Lung (tissue), 12 donors: ENCODE results near the gene RBM38. TPM values are rescaled to one million over a fixed set of nuclear protein-coding genes. Genes with fewer than 3 reads are reported as not detected.

Experiments
- ATAC-seq: fragments of 200-7000 bp; cut with Tn5 transposase; one replicate; pipeline ENCODE4 v1.9.1; 2020; ENCODE audit warnings: moderate number of reproducible peaks; ENCODE audit not compliant: insufficient read depth, low FRiP score
- DNase-seq, 3 donors: peaks; one replicate each; pipeline ENCODE4 v3.0.0-alpha.2; 2013 to 2017
- H3K27ac ChIP-seq, 2 donors: one replicate each; pipeline ENCODE4 v1.5.1; 2013; ENCODE audit warnings: mild to moderate bottlenecking in 2 of 2, moderate library complexity in 2 of 2, control low read depth in 1 of 2, inconsistent platforms in 1 of 2, low read depth in 1 of 2, low read length in 1 of 2
- H3K27me3 ChIP-seq, 3 donors: one replicate each; pipeline ENCODE4 v1.5.1; 2013; ENCODE audit warnings: low read length in 2 of 3; ENCODE audit not compliant: control insufficient read depth in 3 of 3, insufficient read depth in 3 of 3
- H3K36me3 ChIP-seq, 4 donors: one replicate each; pipeline ENCODE4 v1.5.1; 2013; ENCODE audit warnings: low read length in 4 of 4, mild to moderate bottlenecking in 1 of 4, moderate library complexity in 1 of 4; ENCODE audit not compliant: control insufficient read depth in 4 of 4, insufficient read depth in 4 of 4
- H3K4me1 ChIP-seq, 5 donors: one replicate each; pipeline ENCODE4 v1.5.1; 2013; ENCODE audit warnings: low read length in 5 of 5, mild to moderate bottlenecking in 2 of 5, moderate library complexity in 1 of 5; ENCODE audit not compliant: control insufficient read depth in 5 of 5, insufficient read depth in 5 of 5
- H3K4me3 ChIP-seq: one replicate; pipeline ENCODE4 v1.5.1; 2013; ENCODE audit warnings: mild to moderate bottlenecking, control low read depth, moderate library complexity
- H3K9ac ChIP-seq, 2 donors: one replicate each; pipeline ENCODE4 v1.5.1; 2013; ENCODE audit warnings: low read length in 2 of 2, control low read depth in 1 of 2; ENCODE audit not compliant: insufficient read depth in 1 of 2
- H3K9me3 ChIP-seq, 4 donors: one replicate each; pipeline ENCODE4 v1.5.1; 2013; ENCODE audit warnings: low read length in 3 of 4, mild to moderate bottlenecking in 1 of 4, moderate library complexity in 1 of 4; ENCODE audit not compliant: control insufficient read depth in 4 of 4, insufficient read depth in 3 of 4
- WGBS, 2 donors: extraction: QIAGEN DNeasy Blood & Tissue Kit; methylation state at CpG; one replicate each; pipeline ENCODE4 v1.1.7; 2013; 5-methylcytosine and 5-hydroxymethylcytosine counted together
- polyA plus RNA-seq, 2 donors: library from polyadenylated mRNA; stranded (reverse); fragments of 200-250 nt; gene quantifications; one replicate each; pipeline ENCODE4 v1.2.1, GENCODE V29; 2013
- total RNA-seq, 2 donors: library from RNA; depleted of rRNA in 1 of 2; stranded (reverse); fragments of >200 nt in 1 of 2; gene quantifications; one replicate each; pipeline ENCODE4 v1.2.1, GENCODE V29; 2014 to 2021
- TF ChIP-seq, protein P1 (sequence below): IDR thresholded peaks from 2 replicates; pipeline ENCODE4 v1.5.1; 2012; ENCODE audit warnings: mild to moderate bottlenecking; ENCODE audit errors: control extremely low read depth, extremely low read depth
- donor health status: control.
- donor health status: control.
- donor health status: Bipolar disorder and iron deficiency.
- donor health status: healthy.
- donor health status: DM: yes; HTN: yes; CAD: no.

Gene RBM38
- total and polyA plus RNA-seq, 4 donors: 23.1 to 38.6 (median 30.9) TPM

DNA sequence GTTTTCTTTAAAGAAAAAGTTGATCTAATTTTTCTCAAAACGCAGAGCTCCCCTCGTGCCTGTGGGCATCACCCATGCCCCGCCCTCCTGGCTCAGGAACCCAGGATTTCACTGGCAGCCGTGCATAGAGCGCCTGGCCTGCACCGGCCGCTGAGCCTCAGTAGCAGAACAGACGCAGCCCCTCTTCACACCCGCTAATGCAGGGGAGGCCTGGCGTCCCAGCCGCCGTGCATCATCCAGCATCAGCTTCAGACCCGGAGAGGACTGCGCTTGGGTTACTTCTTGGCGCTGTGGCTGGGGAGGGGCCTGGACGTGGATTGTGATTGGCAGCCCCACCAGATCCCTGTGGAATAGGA is 18.1 kb downstream of the RBM38 start:
- peaks cover 0 to 5% (median 0%) of the 10 kb centered on the region in 4 donors for H3K9me3 ChIP-seq
- no peak overlapping the region for H3K9ac ChIP-seq
- H3K27me3 ChIP-seq: no peaks in the 10 kb centered on the region
- no peak overlapping the region for H3K27ac ChIP-seq
- 90 to 92% methylated on average over 16 of the region's 16 CpGs for WGBS, 2 donors
- ATAC-seq (no peak), DNase-seq (no peak)
- H3K36me3 ChIP-seq: peaks cover 0 to 43% (median 7%) of the 10 kb centered on the region in 4 donors
- H3K4me3 ChIP-seq: no peak overlapping the region
- H3K4me1 ChIP-seq: peaks cover 0 to 5% (median 0%) of the 10 kb centered on the region in 5 donors
- TF ChIP-seq, protein P1, sequence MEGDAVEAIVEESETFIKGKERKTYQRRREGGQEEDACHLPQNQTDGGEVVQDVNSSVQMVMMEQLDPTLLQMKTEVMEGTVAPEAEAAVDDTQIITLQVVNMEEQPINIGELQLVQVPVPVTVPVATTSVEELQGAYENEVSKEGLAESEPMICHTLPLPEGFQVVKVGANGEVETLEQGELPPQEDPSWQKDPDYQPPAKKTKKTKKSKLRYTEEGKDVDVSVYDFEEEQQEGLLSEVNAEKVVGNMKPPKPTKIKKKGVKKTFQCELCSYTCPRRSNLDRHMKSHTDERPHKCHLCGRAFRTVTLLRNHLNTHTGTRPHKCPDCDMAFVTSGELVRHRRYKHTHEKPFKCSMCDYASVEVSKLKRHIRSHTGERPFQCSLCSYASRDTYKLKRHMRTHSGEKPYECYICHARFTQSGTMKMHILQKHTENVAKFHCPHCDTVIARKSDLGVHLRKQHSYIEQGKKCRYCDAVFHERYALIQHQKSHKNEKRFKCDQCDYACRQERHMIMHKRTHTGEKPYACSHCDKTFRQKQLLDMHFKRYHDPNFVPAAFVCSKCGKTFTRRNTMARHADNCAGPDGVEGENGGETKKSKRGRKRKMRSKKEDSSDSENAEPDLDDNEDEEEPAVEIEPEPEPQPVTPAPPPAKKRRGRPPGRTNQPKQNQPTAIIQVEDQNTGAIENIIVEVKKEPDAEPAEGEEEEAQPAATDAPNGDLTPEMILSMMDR: no peak

- H3K27ac ChIP-seq: no peak overlapping the region
- TF ChIP-seq, protein P1: no peak
- H3K4me1 ChIP-seq: peaks cover 0 to 5% (median 0%) of the 10 kb centered on the region in 5 donors
- no peak for ATAC-seq
- 66 to 71% methylated on average over 14 of the region's 14 CpGs for WGBS, 2 donors
- H3K9ac ChIP-seq: no peak overlapping the region
- peaks cover 0 to 38% (median 7%) of the 10 kb centered on the region in 4 donors for H3K36me3 ChIP-seq
- no peak overlapping the region for H3K4me3 ChIP-seq
- peak in 1 of 3 donors; percentile 40 for DNase-seq
- H3K9me3 ChIP-seq: peaks cover 0 to 5% (median 0%) of the 10 kb centered on the region in 4 donors
- H3K27me3 ChIP-seq: no peaks in the 10 kb centered on the region
Observed at GRCh38 chr20:57409672-57410397, 18.6 kb downstream of the RBM38 start.

GRCh38 chr20:57410398-57410920 is 19.3 kb downstream of the RBM38 start:
- 89 to 93% methylated on average over 15 of the region's 15 CpGs for WGBS, 2 donors
- H3K9me3 ChIP-seq: peaks cover 0 to 5% (median 0%) of the 10 kb centered on the region in 4 donors
- TF ChIP-seq, protein P1: no peak
- H3K27ac ChIP-seq: no peak overlapping the region
- H3K4me3 ChIP-seq: no peak overlapping the region
- no peak for ATAC-seq
- H3K9ac ChIP-seq: no peak overlapping the region
- DNase-seq: no peak
- peaks cover 0 to 34% (median 7%) of the 10 kb centered on the region in 4 donors for H3K36me3 ChIP-seq
- peaks cover 0 to 5% (median 0%) of the 10 kb centered on the region in 5 donors for H3K4me1 ChIP-seq
- no peaks in the 10 kb centered on the region for H3K27me3 ChIP-seq
